ENCODE data around the gene SEMA5A. TPM values are rescaled to one million over a fixed set of nuclear protein-coding genes. Genes with fewer than 3 reads are reported as not detected.

SEMA5A gene
- polyA plus RNA-seq, 1 of the 3 experiments (the other 2 are of a cell fraction), result 0.58 TPM

GRCh38 chr5:9307150-9307549 lies 238.7 kb downstream of the SEMA5A start:
- Histone ChIP-seq H3K79me2 (ENCODE audit: insufficient read depth) (no peaks in the 10 kb centered on the region), H3K4me3 (ENCODE audit: low read depth in 2 of 2, low read length in 1 of 2) (no peak overlapping the region), H4K20me1 (ENCODE audit: insufficient read depth) (no peaks in the 10 kb centered on the region), H3F3A (replicated peaks; ENCODE audit: insufficient read depth) (no peaks in the 10 kb centered on the region), H3K4me2 (no peak overlapping the region), H2AFZ (ENCODE audit: low read depth) (no peak overlapping the region), H3K9me3 (no peaks in the 10 kb centered on the region), H3K27ac (ENCODE audit: low read depth in 2 of 2, low read length in 1 of 2) (no peak overlapping the region), H3K27me3 (ENCODE audit: insufficient read depth) (no peaks in the 10 kb centered on the region), H3K9me2 (no peaks in the 10 kb centered on the region), H3K36me3 (replicated peaks in 1 of 2; ENCODE audit: control insufficient read depth in 1 of 2, insufficient read depth in 2 of 2, low read length in 1 of 2) (no peaks in the 10 kb centered on the region), H3K9ac (no peak overlapping the region), H3K4me1 (ENCODE audit: control insufficient read depth in 1 of 2, insufficient read depth in 2 of 2, low read depth in 1 of 2, low read length in 1 of 2) (no peaks in the 10 kb centered on the region)
- no peak for DNase-seq
- ChIA-PET POLR2A (no interaction called here), CTCF (interaction anchor here (0.8 kb wide), 1 partner anchor 9 kb away, joined by 3 read pairs; no protein-coding TSS in a partner anchor)
- TF ChIP-seq TEAD4 (IDR thresholded peaks at IDR 0.05; ENCODE audit: borderline replicate concordance, insufficient read depth), result no peak
- TF ChIP-seq RAD21 (IDR thresholded peaks at IDR 0.05; ENCODE audit: low read length), result no peak
- TF ChIP-seq, protein P1, sequence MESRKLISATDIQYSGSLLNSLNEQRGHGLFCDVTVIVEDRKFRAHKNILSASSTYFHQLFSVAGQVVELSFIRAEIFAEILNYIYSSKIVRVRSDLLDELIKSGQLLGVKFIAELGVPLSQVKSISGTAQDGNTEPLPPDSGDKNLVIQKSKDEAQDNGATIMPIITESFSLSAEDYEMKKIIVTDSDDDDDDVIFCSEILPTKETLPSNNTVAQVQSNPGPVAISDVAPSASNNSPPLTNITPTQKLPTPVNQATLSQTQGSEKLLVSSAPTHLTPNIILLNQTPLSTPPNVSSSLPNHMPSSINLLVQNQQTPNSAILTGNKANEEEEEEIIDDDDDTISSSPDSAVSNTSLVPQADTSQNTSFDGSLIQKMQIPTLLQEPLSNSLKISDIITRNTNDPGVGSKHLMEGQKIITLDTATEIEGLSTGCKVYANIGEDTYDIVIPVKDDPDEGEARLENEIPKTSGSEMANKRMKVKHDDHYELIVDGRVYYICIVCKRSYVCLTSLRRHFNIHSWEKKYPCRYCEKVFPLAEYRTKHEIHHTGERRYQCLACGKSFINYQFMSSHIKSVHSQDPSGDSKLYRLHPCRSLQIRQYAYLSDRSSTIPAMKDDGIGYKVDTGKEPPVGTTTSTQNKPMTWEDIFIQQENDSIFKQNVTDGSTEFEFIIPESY (IDR thresholded peaks at IDR 0.05; ENCODE audit: borderline replicate concordance, low read depth), result no peak
- no peak for TF ChIP-seq YY1 (IDR thresholded peaks at IDR 0.05; ENCODE audit: low read depth)
- TF ChIP-seq, protein P2, sequence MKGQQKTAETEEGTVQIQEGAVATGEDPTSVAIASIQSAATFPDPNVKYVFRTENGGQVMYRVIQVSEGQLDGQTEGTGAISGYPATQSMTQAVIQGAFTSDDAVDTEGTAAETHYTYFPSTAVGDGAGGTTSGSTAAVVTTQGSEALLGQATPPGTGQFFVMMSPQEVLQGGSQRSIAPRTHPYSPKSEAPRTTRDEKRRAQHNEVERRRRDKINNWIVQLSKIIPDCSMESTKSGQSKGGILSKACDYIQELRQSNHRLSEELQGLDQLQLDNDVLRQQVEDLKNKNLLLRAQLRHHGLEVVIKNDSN (IDR thresholded peaks at IDR 0.05; ENCODE audit: borderline replicate concordance, low read depth), result no peak
- TF ChIP-seq EP300 (IDR thresholded peaks at IDR 0.05; ENCODE audit: borderline replicate concordance in 1 of 2, low read depth in 1 of 2, low read length in 1 of 2), result no peak
- no peak for TF ChIP-seq SIN3A (IDR thresholded peaks at IDR 0.05; ENCODE audit: borderline replicate concordance, low read depth, low read length)
- TF ChIP-seq, protein P3, sequence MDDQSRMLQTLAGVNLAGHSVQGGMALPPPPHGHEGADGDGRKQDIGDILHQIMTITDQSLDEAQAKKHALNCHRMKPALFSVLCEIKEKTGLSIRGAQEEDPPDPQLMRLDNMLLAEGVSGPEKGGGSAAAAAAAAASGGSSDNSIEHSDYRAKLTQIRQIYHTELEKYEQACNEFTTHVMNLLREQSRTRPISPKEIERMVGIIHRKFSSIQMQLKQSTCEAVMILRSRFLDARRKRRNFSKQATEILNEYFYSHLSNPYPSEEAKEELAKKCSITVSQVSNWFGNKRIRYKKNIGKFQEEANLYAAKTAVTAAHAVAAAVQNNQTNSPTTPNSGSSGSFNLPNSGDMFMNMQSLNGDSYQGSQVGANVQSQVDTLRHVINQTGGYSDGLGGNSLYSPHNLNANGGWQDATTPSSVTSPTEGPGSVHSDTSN (IDR thresholded peaks at IDR 0.05), result no peak
- TF ChIP-seq TAF1 (IDR thresholded peaks at IDR 0.05; ENCODE audit: borderline replicate concordance, low read depth, low read length), result no peak
- TF ChIP-seq ELF1 (IDR thresholded peaks at IDR 0.05), result no peak
- TF ChIP-seq, protein P4, sequence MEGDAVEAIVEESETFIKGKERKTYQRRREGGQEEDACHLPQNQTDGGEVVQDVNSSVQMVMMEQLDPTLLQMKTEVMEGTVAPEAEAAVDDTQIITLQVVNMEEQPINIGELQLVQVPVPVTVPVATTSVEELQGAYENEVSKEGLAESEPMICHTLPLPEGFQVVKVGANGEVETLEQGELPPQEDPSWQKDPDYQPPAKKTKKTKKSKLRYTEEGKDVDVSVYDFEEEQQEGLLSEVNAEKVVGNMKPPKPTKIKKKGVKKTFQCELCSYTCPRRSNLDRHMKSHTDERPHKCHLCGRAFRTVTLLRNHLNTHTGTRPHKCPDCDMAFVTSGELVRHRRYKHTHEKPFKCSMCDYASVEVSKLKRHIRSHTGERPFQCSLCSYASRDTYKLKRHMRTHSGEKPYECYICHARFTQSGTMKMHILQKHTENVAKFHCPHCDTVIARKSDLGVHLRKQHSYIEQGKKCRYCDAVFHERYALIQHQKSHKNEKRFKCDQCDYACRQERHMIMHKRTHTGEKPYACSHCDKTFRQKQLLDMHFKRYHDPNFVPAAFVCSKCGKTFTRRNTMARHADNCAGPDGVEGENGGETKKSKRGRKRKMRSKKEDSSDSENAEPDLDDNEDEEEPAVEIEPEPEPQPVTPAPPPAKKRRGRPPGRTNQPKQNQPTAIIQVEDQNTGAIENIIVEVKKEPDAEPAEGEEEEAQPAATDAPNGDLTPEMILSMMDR (IDR thresholded peaks at IDR 0.05), result no peak
- TF ChIP-seq NFIC (IDR thresholded peaks at IDR 0.05; ENCODE audit: borderline replicate concordance), result no peak

DNA sequence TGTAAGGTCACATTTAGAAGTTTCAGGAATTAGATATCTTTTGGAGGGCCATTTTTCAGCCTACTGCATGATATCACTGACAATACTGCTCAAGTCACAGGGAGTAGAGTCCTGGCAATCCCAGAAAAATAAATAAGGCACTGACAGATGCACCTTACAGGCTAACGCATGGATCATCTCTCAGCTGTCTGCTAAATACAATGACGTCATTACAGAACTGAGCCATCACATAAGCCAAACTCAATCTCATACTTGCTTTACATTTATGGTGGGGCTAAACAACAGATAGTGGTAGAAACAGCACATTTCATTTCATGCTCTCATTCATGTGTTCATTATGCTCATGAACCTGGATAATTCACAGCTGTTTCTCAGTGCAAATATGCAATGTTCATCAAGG lies 243.7 kb downstream of the SEMA5A start:
- TF ChIP-seq, protein P2 (IDR thresholded peaks at IDR 0.05; ENCODE audit: borderline replicate concordance, low read depth), result no peak
- TF ChIP-seq, protein P5, sequence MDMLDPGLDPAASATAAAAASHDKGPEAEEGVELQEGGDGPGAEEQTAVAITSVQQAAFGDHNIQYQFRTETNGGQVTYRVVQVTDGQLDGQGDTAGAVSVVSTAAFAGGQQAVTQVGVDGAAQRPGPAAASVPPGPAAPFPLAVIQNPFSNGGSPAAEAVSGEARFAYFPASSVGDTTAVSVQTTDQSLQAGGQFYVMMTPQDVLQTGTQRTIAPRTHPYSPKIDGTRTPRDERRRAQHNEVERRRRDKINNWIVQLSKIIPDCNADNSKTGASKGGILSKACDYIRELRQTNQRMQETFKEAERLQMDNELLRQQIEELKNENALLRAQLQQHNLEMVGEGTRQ (IDR thresholded peaks at IDR 0.05; ENCODE audit: borderline replicate concordance, low read depth, low read length), result no peak
- no peak for TF ChIP-seq MXI1 (IDR thresholded peaks at IDR 0.05; ENCODE audit: low read depth, low read length)
- no peak for TF ChIP-seq EP300 (IDR thresholded peaks at IDR 0.05; ENCODE audit: borderline replicate concordance in 1 of 2, low read depth in 1 of 2, low read length in 1 of 2)
- no peak for TF ChIP-seq FOXM1 (IDR thresholded peaks at IDR 0.05; ENCODE audit: low read depth)
- TF ChIP-seq IRF3 (IDR thresholded peaks at IDR 0.05; ENCODE audit: low read depth, low read length), result no peak
- no peak for TF ChIP-seq RFX5 (IDR thresholded peaks at IDR 0.05; ENCODE audit: low read length)
- TF ChIP-seq JUND (IDR thresholded peaks at IDR 0.05), result no peak
- no peaks in the 10 kb centered on the region for H3F3A ChIP-seq (replicated peaks; ENCODE audit: insufficient read depth)
- no peaks in the 10 kb centered on the region for H3K9me3 ChIP-seq
- DNase-seq, result no peak
- no peaks in the 10 kb centered on the region for H3K27me3 ChIP-seq (ENCODE audit: insufficient read depth)
- H3K4me3 ChIP-seq (ENCODE audit: low read depth in 2 of 2, low read length in 1 of 2), result no peak overlapping the region
- H3K4me1 ChIP-seq (ENCODE audit: control insufficient read depth in 1 of 2, insufficient read depth in 2 of 2, low read depth in 1 of 2, low read length in 1 of 2), result no peaks in the 10 kb centered on the region
- no peaks in the 10 kb centered on the region for H3K36me3 ChIP-seq (replicated peaks in 1 of 2; ENCODE audit: control insufficient read depth in 1 of 2, insufficient read depth in 2 of 2, low read length in 1 of 2)
- no peak overlapping the region for H3K4me2 ChIP-seq
- H2AFZ ChIP-seq (ENCODE audit: low read depth), result no peak overlapping the region
- POLR2A ChIA-PET, result no interaction called here
- no peak overlapping the region for H3K9ac ChIP-seq
- H3K9me2 ChIP-seq, result no peaks in the 10 kb centered on the region
- WGBS (ENCODE audit: low lambda C conversion rate), result 45% methylated on average over 2 of the region's 2 CpGs
- no peaks in the 10 kb centered on the region for H3K79me2 ChIP-seq (ENCODE audit: insufficient read depth)
- no peaks in the 10 kb centered on the region for H4K20me1 ChIP-seq (ENCODE audit: insufficient read depth)
- H3K27ac ChIP-seq (ENCODE audit: low read depth in 2 of 2, low read length in 1 of 2), result no peak overlapping the region
- CTCF ChIA-PET, result no interaction called here
